Measurements from ENCODE around the gene EMC7. TPM values are rescaled to one million over a fixed set of nuclear protein-coding genes. Genes with fewer than 3 reads are reported as not detected.

EMC7 gene
- total RNA-seq, 1 experiment from 2014 or later, result 79.6 TPM

GRCh38 chr15:34049112-34049511 is 52.5 kb downstream of the EMC7 start:
- Histone ChIP-seq H3K27ac (ENCODE audit: low read length) (no peak overlapping the region), H3K9me3 (ENCODE audit: control insufficient read depth, insufficient read depth, low read depth, low read length) (no peaks in the 10 kb centered on the region), H3K4me3 (ENCODE audit: low read depth in 2 of 2, low read length in 2 of 2) (no peak overlapping the region), H3K4me1 (ENCODE audit: control insufficient read depth, insufficient read depth, low read length) (no peaks in the 10 kb centered on the region), H3K36me3 (ENCODE audit: control insufficient read depth, insufficient read depth, low read length) (no peaks in the 10 kb centered on the region), H3K27me3 (ENCODE audit: control insufficient read depth, insufficient read depth, low read length) (no peaks in the 10 kb centered on the region)
- intact Hi-C loops (cut with micrococcal nuclease; ENCODE audit: unreplicated experiment) (no loop called here), in situ Hi-C loops (cut with HindIII; ENCODE audit: low pct_unique_long_range_greater_than_20kb, low sequenced_read_pairs) (no loop called here)
- ChIA-PET POLR2A (no interaction called here), CTCF (no interaction called here)
- no peak for ATAC-seq
- TF ChIP-seq POLR2AphosphoS5 (IDR thresholded peaks at IDR 0.05; ENCODE audit: low read depth, low read length), result no peak
- TF ChIP-seq, protein P1, sequence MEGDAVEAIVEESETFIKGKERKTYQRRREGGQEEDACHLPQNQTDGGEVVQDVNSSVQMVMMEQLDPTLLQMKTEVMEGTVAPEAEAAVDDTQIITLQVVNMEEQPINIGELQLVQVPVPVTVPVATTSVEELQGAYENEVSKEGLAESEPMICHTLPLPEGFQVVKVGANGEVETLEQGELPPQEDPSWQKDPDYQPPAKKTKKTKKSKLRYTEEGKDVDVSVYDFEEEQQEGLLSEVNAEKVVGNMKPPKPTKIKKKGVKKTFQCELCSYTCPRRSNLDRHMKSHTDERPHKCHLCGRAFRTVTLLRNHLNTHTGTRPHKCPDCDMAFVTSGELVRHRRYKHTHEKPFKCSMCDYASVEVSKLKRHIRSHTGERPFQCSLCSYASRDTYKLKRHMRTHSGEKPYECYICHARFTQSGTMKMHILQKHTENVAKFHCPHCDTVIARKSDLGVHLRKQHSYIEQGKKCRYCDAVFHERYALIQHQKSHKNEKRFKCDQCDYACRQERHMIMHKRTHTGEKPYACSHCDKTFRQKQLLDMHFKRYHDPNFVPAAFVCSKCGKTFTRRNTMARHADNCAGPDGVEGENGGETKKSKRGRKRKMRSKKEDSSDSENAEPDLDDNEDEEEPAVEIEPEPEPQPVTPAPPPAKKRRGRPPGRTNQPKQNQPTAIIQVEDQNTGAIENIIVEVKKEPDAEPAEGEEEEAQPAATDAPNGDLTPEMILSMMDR (IDR thresholded peaks at IDR 0.05), result no peak
- TF ChIP-seq SIN3A (IDR thresholded peaks at IDR 0.05; ENCODE audit: borderline replicate concordance, insufficient read depth, low read depth, low read length), result no peak
- no peak for DNase-seq (ENCODE audit: low read depth, low spot score)
- no TSS peak for BruUV-seq (replicated peaks)

- no peaks in the 10 kb centered on the region for H3K27me3 ChIP-seq (ENCODE audit: control insufficient read depth, insufficient read depth, low read length)
- H3K9me3 ChIP-seq (ENCODE audit: control insufficient read depth, insufficient read depth, low read depth, low read length), result no peaks in the 10 kb centered on the region
- TF ChIP-seq TCF7L2 (IDR thresholded peaks at IDR 0.05; ENCODE audit: low read depth, low read length), result no peak
- no peak for TF ChIP-seq POLR2AphosphoS5 (IDR thresholded peaks at IDR 0.05; ENCODE audit: low read depth, low read length)
- TF ChIP-seq, protein P1 (IDR thresholded peaks at IDR 0.05), result no peak
- no peak for TF ChIP-seq SIN3A (IDR thresholded peaks at IDR 0.05; ENCODE audit: borderline replicate concordance, insufficient read depth, low read depth, low read length)
- TF ChIP-seq, protein P2, sequence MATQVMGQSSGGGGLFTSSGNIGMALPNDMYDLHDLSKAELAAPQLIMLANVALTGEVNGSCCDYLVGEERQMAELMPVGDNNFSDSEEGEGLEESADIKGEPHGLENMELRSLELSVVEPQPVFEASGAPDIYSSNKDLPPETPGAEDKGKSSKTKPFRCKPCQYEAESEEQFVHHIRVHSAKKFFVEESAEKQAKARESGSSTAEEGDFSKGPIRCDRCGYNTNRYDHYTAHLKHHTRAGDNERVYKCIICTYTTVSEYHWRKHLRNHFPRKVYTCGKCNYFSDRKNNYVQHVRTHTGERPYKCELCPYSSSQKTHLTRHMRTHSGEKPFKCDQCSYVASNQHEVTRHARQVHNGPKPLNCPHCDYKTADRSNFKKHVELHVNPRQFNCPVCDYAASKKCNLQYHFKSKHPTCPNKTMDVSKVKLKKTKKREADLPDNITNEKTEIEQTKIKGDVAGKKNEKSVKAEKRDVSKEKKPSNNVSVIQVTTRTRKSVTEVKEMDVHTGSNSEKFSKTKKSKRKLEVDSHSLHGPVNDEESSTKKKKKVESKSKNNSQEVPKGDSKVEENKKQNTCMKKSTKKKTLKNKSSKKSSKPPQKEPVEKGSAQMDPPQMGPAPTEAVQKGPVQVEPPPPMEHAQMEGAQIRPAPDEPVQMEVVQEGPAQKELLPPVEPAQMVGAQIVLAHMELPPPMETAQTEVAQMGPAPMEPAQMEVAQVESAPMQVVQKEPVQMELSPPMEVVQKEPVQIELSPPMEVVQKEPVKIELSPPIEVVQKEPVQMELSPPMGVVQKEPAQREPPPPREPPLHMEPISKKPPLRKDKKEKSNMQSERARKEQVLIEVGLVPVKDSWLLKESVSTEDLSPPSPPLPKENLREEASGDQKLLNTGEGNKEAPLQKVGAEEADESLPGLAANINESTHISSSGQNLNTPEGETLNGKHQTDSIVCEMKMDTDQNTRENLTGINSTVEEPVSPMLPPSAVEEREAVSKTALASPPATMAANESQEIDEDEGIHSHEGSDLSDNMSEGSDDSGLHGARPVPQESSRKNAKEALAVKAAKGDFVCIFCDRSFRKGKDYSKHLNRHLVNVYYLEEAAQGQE (IDR thresholded peaks at IDR 0.05; ENCODE audit: insufficient read depth in 1 of 2, low read depth in 2 of 2, low read length in 1 of 2), result no peak
- ATAC-seq, result no peak
- in situ Hi-C loops (cut with HindIII; ENCODE audit: low pct_unique_long_range_greater_than_20kb, low sequenced_read_pairs) (no loop called here), intact Hi-C loops (cut with micrococcal nuclease; ENCODE audit: unreplicated experiment) (no loop called here)
- CTCF ChIA-PET, result no interaction called here
- no peak overlapping the region for H3K27ac ChIP-seq (ENCODE audit: low read length)
- BruUV-seq (replicated peaks), result no TSS peak
- no peaks in the 10 kb centered on the region for H3K4me1 ChIP-seq (ENCODE audit: control insufficient read depth, insufficient read depth, low read length)
- no peak for DNase-seq (ENCODE audit: low read depth, low spot score)
- no peaks in the 10 kb centered on the region for H3K36me3 ChIP-seq (ENCODE audit: control insufficient read depth, insufficient read depth, low read length)
- POLR2A ChIA-PET, result no interaction called here
- no peak overlapping the region for H3K4me3 ChIP-seq (ENCODE audit: low read depth in 2 of 2, low read length in 2 of 2)
Measured at GRCh38 chr15:34047893-34048775, 53.5 kb downstream of the EMC7 start.
